HG03060 (cell line): Measurements from ENCODE around the gene VAV3.

Experiments
- ATAC-seq: cut with Tn5 transposase; IDR thresholded peaks from one replicate; pipeline ENCODE4 v1.9.1; 2021; ENCODE audit warnings: low read depth, moderate number of reproducible peaks; ENCODE audit not compliant: unreplicated experiment

The VAV3 gene

GRCh38 chr1:107692580-107693345 is 272.2 kb downstream of the VAV3 start:
- no peak for ATAC-seq

DNA sequence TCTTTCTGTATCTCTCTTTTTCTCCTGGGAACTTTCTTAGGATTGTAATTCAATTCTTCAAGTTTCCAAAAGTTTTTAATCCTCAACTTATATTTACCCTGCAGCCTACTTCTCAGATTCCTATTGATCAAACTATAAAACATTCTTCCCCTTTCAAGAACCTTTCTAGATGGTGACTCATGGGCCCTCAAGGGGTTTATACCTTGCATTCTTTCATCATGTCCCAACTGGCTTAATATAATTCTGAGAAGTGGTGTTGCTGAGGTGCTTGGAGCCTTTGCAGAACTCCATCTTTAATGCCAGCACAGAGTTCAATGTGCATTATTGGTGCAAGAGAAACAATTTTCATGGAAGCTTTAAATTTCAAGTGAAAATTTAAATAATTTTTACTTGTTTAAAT is 273.4 kb downstream of the VAV3 start:
- no peak for ATAC-seq

DNA sequence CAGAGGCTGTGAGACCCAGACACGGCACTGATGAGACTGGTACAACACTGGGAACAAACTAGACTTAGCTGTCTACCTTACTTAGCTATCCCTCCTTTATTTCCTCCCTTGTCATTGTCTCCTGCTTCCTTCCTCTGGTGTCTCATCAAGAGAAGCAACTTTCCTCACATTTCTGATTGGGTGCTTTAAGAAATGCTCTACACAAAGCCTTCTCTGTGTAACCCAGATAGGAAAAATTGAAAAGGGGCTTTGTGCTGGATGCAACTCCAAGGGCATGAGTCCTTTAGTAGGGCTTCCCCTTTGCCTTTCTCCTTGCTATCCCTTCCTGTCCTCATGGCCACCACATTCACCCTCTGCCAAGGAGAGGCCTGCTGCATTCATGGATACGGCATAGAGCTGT is 274.5 kb downstream of the VAV3 start:
- no peak for ATAC-seq

DNA sequence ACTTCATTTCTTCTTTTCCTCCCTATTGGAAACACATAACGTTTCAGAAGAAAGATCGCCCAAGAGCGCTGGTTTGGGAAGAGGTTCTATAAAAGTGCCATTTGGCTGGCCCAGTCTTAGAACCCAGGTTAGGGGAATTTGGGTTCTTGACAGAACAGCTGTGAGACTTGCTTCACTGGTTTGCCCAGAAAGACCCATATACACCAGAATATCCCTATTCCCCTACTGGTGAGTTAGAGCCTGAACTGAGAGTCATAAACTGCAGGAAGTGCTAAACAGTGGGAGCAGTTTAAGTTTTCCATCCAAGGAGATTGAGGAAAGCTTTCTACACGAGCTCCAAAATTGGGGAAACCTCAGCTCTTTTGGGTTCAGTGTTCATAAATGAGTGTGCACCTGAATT is 275.2 kb downstream of the VAV3 start:
- no peak for ATAC-seq

GRCh38 chr1:107689159-107689558 is 275.8 kb downstream of the VAV3 start:
- ATAC-seq: no peak

- no peak for ATAC-seq
Observed at GRCh38 chr1:107687849-107688753, 276.9 kb downstream of the VAV3 start.

- ATAC-seq: no peak
Observed at GRCh38 chr1:107683683-107684082, 281.3 kb downstream of the VAV3 start.

GRCh38 chr1:107683191-107683657 is 281.8 kb downstream of the VAV3 start:
- no peak for ATAC-seq

DNA sequence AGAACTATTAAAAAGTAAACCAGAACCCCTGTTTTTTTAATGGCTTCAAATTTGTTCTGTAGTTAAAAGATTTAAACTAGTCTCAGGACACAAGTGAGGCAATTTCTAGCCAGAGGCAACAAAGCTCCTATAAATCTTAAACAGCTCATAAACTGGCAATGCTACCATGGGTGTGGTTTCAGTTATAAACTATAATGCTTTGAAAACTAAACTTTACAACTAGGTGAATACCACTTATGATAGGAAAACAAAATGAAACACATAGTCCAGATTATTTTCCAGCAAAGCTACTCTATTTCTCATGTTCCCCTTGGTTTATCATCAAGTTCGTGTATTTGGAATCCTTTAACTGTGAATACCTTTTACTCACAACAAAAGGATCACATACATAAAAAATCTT is 282.5 kb downstream of the VAV3 start:
- no peak for ATAC-seq

DNA sequence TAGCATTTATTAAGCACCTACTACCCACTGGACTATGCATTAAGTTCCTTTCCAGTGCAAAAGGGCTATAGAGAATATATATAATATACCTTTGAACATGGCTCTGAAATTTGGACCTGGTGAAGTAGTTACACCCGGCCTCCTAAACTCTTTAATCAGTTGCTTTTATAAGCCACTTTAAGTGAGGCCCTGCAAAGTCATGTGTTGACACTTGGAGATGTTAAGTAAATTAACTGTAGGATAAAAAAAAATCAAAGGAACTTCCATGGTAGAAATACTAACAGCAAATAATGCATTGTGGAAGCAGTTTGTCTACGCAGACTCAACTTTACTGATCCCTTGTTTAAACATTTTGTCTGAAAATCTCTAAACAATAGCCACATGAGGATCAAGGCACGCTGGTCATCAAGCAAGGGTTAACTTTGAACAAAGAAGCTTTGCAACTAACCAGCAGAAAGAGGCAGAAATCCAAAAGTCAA is 283.9 kb downstream of the VAV3 start:
- no peak for ATAC-seq

GRCh38 chr1:107680579-107680985 is 284.4 kb downstream of the VAV3 start:
- ATAC-seq: no peak

DNA sequence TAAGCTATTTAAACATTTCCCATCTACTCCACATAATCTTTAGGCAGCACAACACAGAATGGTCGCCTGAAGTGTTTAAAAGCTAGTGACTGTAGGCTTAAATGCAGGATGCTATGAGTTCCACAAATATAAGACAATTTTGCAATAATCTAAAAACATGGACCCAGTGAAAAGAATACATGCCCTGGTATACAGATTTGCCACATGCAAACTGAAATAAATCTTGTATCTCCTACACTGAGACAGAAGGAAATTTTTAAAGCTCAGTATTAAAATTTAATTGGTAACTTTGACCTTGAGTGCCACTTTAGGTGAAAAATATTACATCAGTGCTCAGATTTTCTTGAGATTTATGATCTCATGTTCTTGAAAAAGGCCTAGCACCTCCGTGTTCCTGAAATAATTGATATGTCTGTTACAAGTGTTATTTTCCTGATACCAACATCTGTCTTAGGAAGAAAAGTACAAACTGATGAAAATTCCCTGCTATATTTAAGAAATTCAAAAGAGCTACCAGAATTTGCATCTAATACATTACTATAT is 285.5 kb downstream of the VAV3 start:
- no peak for ATAC-seq

DNA sequence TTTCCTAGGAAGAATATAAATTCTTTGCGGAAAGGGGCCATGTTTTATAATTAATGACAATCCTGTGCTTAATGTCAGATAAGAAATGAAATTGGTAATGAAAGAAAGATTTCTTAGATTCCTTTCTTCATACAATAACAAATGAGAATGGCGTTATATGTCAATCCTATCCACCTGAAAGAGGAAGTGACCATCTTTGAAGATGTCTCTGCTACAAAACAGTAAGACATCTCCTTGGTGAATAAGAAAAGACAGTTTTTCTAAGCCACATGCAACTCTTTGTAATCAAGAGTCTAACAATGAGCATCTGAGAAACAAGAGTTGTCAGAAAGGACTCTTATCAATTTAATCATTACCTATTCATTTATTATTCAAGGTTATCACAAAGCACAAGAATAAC is 286.0 kb downstream of the VAV3 start:
- no peak for ATAC-seq

GRCh38 chr1:107677697-107678096 is 287.3 kb downstream of the VAV3 start:
- ATAC-seq: no peak

GRCh38 chr1:107674486-107674885 is 290.5 kb downstream of the VAV3 start:
- no peak for ATAC-seq

DNA sequence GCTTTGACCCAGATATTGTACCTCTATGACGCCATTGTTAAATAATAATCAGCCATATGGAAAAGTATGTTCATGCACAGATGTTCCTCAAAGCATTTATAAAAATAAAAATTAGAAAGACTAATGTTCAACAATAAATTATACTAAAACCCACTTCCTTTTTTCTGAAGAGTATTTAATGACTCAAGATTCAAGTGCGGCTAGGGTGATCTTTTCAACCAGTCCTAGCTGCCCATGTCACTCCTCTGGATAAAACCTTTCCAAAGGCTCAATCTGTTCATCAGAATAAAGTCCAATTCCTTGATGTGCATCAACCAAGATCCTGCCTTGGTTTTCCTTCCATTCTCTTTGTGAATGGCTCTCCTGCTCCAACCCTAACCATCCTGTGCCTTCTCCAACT is 292.0 kb downstream of the VAV3 start:
- no peak for ATAC-seq

DNA sequence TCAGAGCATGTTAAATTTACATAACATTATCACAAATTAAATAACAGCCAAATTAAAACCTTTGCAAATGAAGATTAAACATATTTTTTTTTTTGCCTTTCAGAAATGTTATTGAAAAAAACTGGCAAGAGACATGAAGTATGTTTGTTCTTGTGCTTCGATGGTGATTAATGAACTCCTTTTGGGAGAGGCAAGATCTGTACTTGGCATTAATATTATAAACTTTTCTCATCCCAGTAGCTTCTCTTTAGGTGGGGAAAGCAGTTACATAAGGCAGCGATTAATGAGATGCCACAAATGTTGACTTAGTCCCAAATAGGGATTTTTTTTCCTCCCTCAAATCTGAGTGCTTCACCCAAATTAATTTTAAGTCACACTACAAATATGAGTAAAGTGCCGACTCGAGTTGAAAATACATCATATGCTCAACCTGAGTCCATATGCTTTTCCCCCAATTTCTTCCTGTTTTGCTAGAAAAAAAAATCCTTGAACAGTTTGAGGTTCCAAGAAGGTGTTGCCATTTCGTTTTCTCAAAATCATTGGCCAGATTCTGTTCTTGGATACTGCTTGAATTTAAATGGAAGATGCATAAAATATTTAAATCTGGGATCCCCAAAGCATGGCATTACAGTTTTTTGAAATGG is 294.5 kb downstream of the VAV3 start:
- no peak for ATAC-seq

GRCh38 chr1:107669996-107670395 is 295.0 kb downstream of the VAV3 start:
- no peak for ATAC-seq

GRCh38 chr1:107668762-107669161 is 296.2 kb downstream of the VAV3 start:
- ATAC-seq: no peak

DNA sequence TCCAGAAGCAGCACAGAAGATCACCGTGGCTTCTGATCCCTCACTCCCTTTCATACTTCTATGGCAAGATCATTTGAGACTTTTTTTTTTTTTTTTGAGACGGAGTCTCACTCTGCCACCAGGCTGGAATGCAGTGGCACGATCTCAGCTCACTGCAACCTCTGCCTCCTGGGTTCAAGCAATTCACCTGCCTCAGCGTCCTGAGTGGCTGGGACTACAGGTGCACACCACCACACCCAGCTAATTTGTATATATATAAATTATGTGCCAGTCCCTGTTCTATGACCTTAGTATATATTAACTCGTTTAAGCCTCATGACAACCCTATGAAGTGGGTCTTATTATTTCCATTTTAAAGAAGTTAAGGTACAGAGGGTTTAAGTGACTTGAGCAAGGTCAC is 298.5 kb downstream of the VAV3 start:
- no peak for ATAC-seq
